K562 (cell line): ENCODE results near the gene PLS1. TPM values are rescaled to one million over a fixed set of nuclear protein-coding genes. Genes with fewer than 3 reads are reported as not detected.
"Not testable (repeated sequence)": the region's sequence is repeated elsewhere in the genome, so short reads cannot be mapped to it uniquely, and the experiment has no call there.

Experiments
- ATAC-seq: fragments of 200-7000 bp; cut with Tn5 transposase; 3 replicates; pipeline ENCODE4 v1.9.1; 2020; ENCODE audit warnings: moderate library complexity
- BruUV-seq: library from RNA; stranded (reverse); fragments of 400-500 nt; replicated peaks from 2 replicates; lab custom pipeline; 2021; lab: Mats Ljungman, UMichigan
- CTCF ChIA-PET: fragments of 300-600 bp; formaldehyde crosslinking; extraction: SDS; loops from one replicate; lab custom pipeline; 2021; ENCODE audit warnings: low intra/inter-chr PET ratio; lab: Yijun Ruan, JAX
- POLR2A ChIA-PET: fragments of 300-600, 350-650 bp; sonication (Branson Sonifier 250); formaldehyde crosslinking; extraction: SDS; loops from one replicate; lab custom pipeline; 2021; ENCODE audit warnings: antibody characterized with exemption, inconsistent platforms; lab: Yijun Ruan, JAX
- DNase-seq, 4 experiments: peaks; one replicate each; pipeline versions ENCODE4 v3.0.0 to v3.0.0-alpha.2; 2011 to 2018; ENCODE audit warnings: low spot score in 3 of 4, mixed read lengths in 3 of 4; ENCODE audit errors: extremely low read depth in 1 of 4
- FAIRE-seq: peaks from 2 replicates; lab custom pipeline; 2011; peaks lifted over from hg19 to GRCh38; lab: Jason Lieb, UNC
- H2AFZ ChIP-seq: 2 replicates; pipeline ENCODE4 v1.6.0; 2011; ENCODE audit warnings: low read depth, low read length, control low read depth, inconsistent platforms
- H3K27ac ChIP-seq: fragments of 200-600 bp; 3 replicates; pipeline ENCODE4 v1.8.0; 2011; ENCODE audit warnings: low read depth, mild to moderate bottlenecking, control low read depth, inconsistent platforms, low read length, moderate library complexity, mixed read lengths; ENCODE audit errors: extremely low read depth
- H3K27me3 ChIP-seq, 2 experiments: fragments of 300-600 bp in 1 of 2; 2 replicates in 1 of 2; 3 replicates in 1 of 2; pipeline versions ENCODE4 v1.6.0 to v1.8.0; 2011; ENCODE audit warnings: inconsistent platforms in 2 of 2, low read length in 2 of 2, mild to moderate bottlenecking in 1 of 2, mixed read lengths in 1 of 2, moderate library complexity in 1 of 2; ENCODE audit not compliant: control insufficient read depth in 2 of 2, insufficient read depth in 2 of 2
- H3K36me3 ChIP-seq: fragments of 300-600 bp; 3 replicates; pipeline ENCODE4 v1.8.0; 2011; ENCODE audit warnings: mild to moderate bottlenecking, low read length, inconsistent platforms; ENCODE audit not compliant: control insufficient read depth, insufficient read depth
- H3K4me1 ChIP-seq, 2 experiments: fragments of 200-600 bp in 1 of 2; replicated peaks in 1 of 2; 2 replicates in 1 of 2; 3 replicates in 1 of 2; pipeline versions ENCODE4 v1.5.1 to v1.8.0; 2011; ENCODE audit warnings: inconsistent platforms in 2 of 2, low read length in 2 of 2, mild to moderate bottlenecking in 1 of 2, mixed read lengths in 1 of 2, moderate library complexity in 1 of 2; ENCODE audit not compliant: control insufficient read depth in 2 of 2, insufficient read depth in 2 of 2
- H3K4me2 ChIP-seq: 2 replicates; pipeline ENCODE4 v1.6.1; 2011; ENCODE audit warnings: low read length, control low read depth, inconsistent platforms, mixed read lengths; ENCODE audit not compliant: insufficient read depth
- H3K4me3 ChIP-seq: fragments of 200-600 bp; sonication (generic), shearing (Covaris generic); 2 replicates; pipeline ENCODE4 v1.5.1; 2016; ENCODE audit warnings: control low read depth, inconsistent platforms
- H3K79me2 ChIP-seq: fragments of 200-600 bp; 3 replicates; pipeline ENCODE4 v1.8.0; 2011; ENCODE audit warnings: low read length, inconsistent platforms; ENCODE audit not compliant: control insufficient read depth, insufficient read depth
- H3K9ac ChIP-seq, 2 experiments: 2 replicates each; pipeline versions ENCODE4 v1.6.0 to v1.6.1; 2011; ENCODE audit warnings: low read depth in 2 of 2, low read length in 2 of 2, control low read depth in 1 of 2, inconsistent platforms in 1 of 2, mild to moderate bottlenecking in 1 of 2, mixed read lengths in 1 of 2; ENCODE audit not compliant: insufficient read depth in 1 of 2
- H3K9me1 ChIP-seq: one replicate; pipeline ENCODE4 v1.6.0; 2011; ENCODE audit warnings: inconsistent platforms, mild to moderate bottlenecking, low read length, moderate library complexity; ENCODE audit not compliant: control insufficient read depth, insufficient read depth
- H3K9me3 ChIP-seq: replicated peaks from 2 replicates; pipeline ENCODE4 v1.5.1; 2011; ENCODE audit warnings: low read depth, low read length, inconsistent platforms; ENCODE audit not compliant: control insufficient read depth, insufficient read depth
- H4K20me1 ChIP-seq: replicated peaks from 2 replicates; pipeline ENCODE4 v1.6.1; 2011; ENCODE audit warnings: low read length, inconsistent platforms, mixed read lengths; ENCODE audit not compliant: control insufficient read depth, insufficient read depth
- ASH1L ChIP-seq: fragments of 450-650 bp; IDR thresholded peaks from 2 replicates; pipeline ENCODE4 v1.6.1; 2018; ENCODE audit warnings: borderline replicate concordance, mild to moderate bottlenecking, low read depth; ENCODE audit not compliant: partially characterized antibody
- CHD4 ChIP-seq: fragments of 200-600 bp; sonication (generic); IDR thresholded peaks from 3 replicates; pipeline ENCODE4 v1.6.1; 2012; ENCODE audit warnings: low read depth, mild to moderate bottlenecking, mixed read lengths, low read length, inconsistent platforms; ENCODE audit not compliant: insufficient read depth, insufficient replicate concordance, poor library complexity, severe bottlenecking
- CREB3L1 ChIP-seq: fragments of 450-650 bp; IDR thresholded peaks from 2 replicates; pipeline ENCODE4 v1.6.1; 2014; ENCODE audit warnings: low read depth, mild to moderate bottlenecking, moderate library complexity, borderline replicate concordance
- ELK1 ChIP-seq: sonication (generic); formaldehyde crosslinking; IDR thresholded peaks from 2 replicates; pipeline ENCODE4 v1.8.1; 2022; ENCODE audit warnings: missing genetic modification reagents
- HMG20A ChIP-seq: fragments of 450-650 bp; formaldehyde crosslinking; conservative IDR thresholded peaks from 2 replicates; pipeline ENCODE4 v1.4.0; 2020; ENCODE audit warnings: mild to moderate bottlenecking, mixed read lengths
- HNRNPLL ChIP-seq: fragments of 200-400 bp; formaldehyde crosslinking; IDR thresholded peaks from 2 replicates; pipeline ENCODE4 v1.6.1; 2017; ENCODE audit warnings: low read length, low read depth, mild to moderate bottlenecking; ENCODE audit not compliant: poor library complexity, severe bottlenecking
- SMARCA5 ChIP-seq: fragments of 450-650 bp; IDR thresholded peaks from 2 replicates; pipeline ENCODE4 v1.6.1; 2016
- WGBS: fragments of 100-300 bp; shearing (Covaris generic); methylation state at CpG from one replicate; pipeline ENCODE4 v1.1.6; 2016; ENCODE audit warnings: low coverage, mixed read lengths; ENCODE audit not compliant: insufficient coverage; ENCODE audit errors: missing lambda C conversion rate; 5-methylcytosine and 5-hydroxymethylcytosine counted together
- in situ Hi-C: fragments of 300-500 bp; cut with MboI; formaldehyde crosslinking; loops from 4 replicates; pipeline ENCODE4 v1.15.0; 2018; ENCODE audit warnings: inconsistent platforms, mixed read lengths
- intact Hi-C: fragments of 100-400 bp; cut with micrococcal nuclease; formaldehyde crosslinking; loops from 2 replicates; pipeline ENCODE4 v1.14.2; 2022
- polyA plus RNA-seq, 8 experiments: library from polyadenylated mRNA; depleted of rRNA in 4 of 8; stranded (reverse) in 5 of 8; unstranded in 3 of 8; fragments of >200 nt; fragmentation: Nextera tagmentation in 2 of 8; fragmentation: Illumina TruSeq in 1 of 8; extraction: Ambion mirVana in 2 of 8; extraction: Trizol in 1 of 8; gene quantifications; 2 replicates each; pipeline versions ENCODE4 v1.2.1 to v1.2.3, GENCODE V29; 2011 to 2014; ENCODE audit warnings: inconsistent platforms in 1 of 8, missing spikeins in 1 of 8
- total RNA-seq, 7 experiments: library from RNA; depleted of rRNA in 6 of 7; stranded (reverse); fragments of >200 nt in 6 of 7; fragmentation: Illumina TruSeq in 2 of 7; extraction: Trizol in 2 of 7; gene quantifications; 2 replicates each; pipeline versions ENCODE4 v1.2.1 to v1.2.3, GENCODE V29; 2011 to 2021; ENCODE audit warnings: low replicate concordance in 1 of 7
- TF ChIP-seq, protein P1 (sequence below): IDR thresholded peaks from 2 replicates; pipeline ENCODE4 v1.6.1; 2012; ENCODE audit warnings: low read depth, low read length, improper control_type of control experiment, borderline replicate concordance
- TF ChIP-seq, protein P2 (sequence below): fragments of 450-650 bp; IDR thresholded peaks from 2 replicates; pipeline ENCODE4 v1.6.1; 2016; ENCODE audit warnings: low read depth, mild to moderate bottlenecking, moderate library complexity
- TF ChIP-seq, protein P3 (sequence below): fragments of 450-650 bp; formaldehyde crosslinking; IDR thresholded peaks from 2 replicates; pipeline ENCODE4 v1.4.0; 2020; ENCODE audit warnings: mild to moderate bottlenecking, moderate library complexity

The PLS1 gene
- total and polyA plus RNA-seq, 9 of the 15 experiments (the other 6 are each of a cell fraction or from before 2014, with no cell fraction given): 6.1 to 21.3 (median 13.0) TPM

GRCh38 chr3:142602619-142603385, 6.6 kb downstream of the PLS1 start (continued):
- no peak for TF ChIP-seq SMARCA5
- no peak for TF ChIP-seq HNRNPLL
- TF ChIP-seq, protein P1, sequence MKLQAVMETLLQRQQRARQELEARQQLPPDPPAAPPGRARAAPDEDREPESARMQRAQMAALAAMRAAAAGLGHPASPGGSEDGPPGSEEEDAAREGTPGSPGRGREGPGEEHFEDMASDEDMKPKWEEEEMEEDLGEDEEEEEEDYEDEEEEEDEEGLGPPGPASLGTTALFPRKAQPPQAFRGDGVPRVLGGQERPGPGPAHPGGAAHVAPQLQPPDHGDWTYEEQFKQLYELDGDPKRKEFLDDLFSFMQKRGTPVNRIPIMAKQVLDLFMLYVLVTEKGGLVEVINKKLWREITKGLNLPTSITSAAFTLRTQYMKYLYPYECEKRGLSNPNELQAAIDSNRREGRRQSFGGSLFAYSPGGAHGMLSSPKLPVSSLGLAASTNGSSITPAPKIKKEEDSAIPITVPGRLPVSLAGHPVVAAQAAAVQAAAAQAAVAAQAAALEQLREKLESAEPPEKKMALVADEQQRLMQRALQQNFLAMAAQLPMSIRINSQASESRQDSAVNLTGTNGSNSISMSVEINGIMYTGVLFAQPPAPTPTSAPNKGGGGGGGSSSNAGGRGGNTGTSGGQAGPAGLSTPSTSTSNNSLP: no peak
- TF ChIP-seq CREB3L1: no peak
- no peak for TF ChIP-seq ASH1L
- TF ChIP-seq HMG20A (CRISPR knock-in tag): no peak
- TF ChIP-seq, protein P2, sequence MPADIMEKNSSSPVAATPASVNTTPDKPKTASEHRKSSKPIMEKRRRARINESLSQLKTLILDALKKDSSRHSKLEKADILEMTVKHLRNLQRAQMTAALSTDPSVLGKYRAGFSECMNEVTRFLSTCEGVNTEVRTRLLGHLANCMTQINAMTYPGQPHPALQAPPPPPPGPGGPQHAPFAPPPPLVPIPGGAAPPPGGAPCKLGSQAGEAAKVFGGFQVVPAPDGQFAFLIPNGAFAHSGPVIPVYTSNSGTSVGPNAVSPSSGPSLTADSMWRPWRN: no peak
- no peak for TF ChIP-seq CHD4
- TF ChIP-seq ELK1 (CRISPR knock-in tag): no peak
- TF ChIP-seq, protein P3, sequence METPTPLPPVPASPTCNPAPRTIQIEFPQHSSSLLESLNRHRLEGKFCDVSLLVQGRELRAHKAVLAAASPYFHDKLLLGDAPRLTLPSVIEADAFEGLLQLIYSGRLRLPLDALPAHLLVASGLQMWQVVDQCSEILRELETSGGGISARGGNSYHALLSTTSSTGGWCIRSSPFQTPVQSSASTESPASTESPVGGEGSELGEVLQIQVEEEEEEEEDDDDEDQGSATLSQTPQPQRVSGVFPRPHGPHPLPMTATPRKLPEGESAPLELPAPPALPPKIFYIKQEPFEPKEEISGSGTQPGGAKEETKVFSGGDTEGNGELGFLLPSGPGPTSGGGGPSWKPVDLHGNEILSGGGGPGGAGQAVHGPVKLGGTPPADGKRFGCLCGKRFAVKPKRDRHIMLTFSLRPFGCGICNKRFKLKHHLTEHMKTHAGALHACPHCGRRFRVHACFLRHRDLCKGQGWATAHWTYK: no peak

- ATAC-seq, CTCF ChIA-PET, H3K27me3 ChIP-seq, in situ Hi-C loops, H3K27ac ChIP-seq, H3K36me3 ChIP-seq, H3K4me1 ChIP-seq, intact Hi-C loops, H3K4me2 ChIP-seq, H3K9ac ChIP-seq, H3K4me3 ChIP-seq, H3K9me1 ChIP-seq, BruUV-seq, H3K9me3 ChIP-seq, DNase-seq, H2AFZ ChIP-seq, H4K20me1 ChIP-seq, H3K79me2 ChIP-seq, FAIRE-seq: not testable (repeated sequence)
- WGBS: 95% methylated on average over 7 of the region's 7 CpGs
- POLR2A ChIA-PET: interaction anchor here (1.1 to 1.5 kb wide), 3 partner anchors 10 to 398 kb away, joined by 3 to 4 read pairs (median 3); partner anchors contain the start of gene U2SURP
These were observed 7.2 kb downstream of the PLS1 start for GRCh38 chr3:142603386-142603705.
